Tibial artery (tissue), 4 donors: ENCODE measurements around the gene FGFRL1.
A peak's percentile ranks its signal among the peaks of the same experiment; 100 is the strongest.

Experiments used
- DNase-seq, 2 donors: peaks; one replicate each; pipeline ENCODE4 v3.0.0-alpha.2; 2019
- H3K27ac ChIP-seq, 2 donors: fragments of 200-600 bp; sonication (generic) in 1 of 2; 1 replicate in 1 of 2; 2 replicates in 1 of 2; pipeline ENCODE4 v1.5.1; 2018 to 2019; ENCODE audit warnings: mild to moderate bottlenecking in 1 of 2
- H3K27me3 ChIP-seq, 2 donors: fragments of 200-600 bp; sonication (generic) in 1 of 2; one replicate each; pipeline versions ENCODE4 v1.5.1 to v1.6.0; 2016 to 2019
- H3K36me3 ChIP-seq, 3 donors: fragments of 200-600 bp; sonication (generic) in 2 of 3; one replicate each; pipeline ENCODE4 v1.5.1; 2016 to 2019; ENCODE audit warnings: mild to moderate bottlenecking in 2 of 3
- H3K4me1 ChIP-seq, 4 donors: fragments of 200-600 bp; sonication (generic) in 2 of 4; 1 replicate in 3 of 4; 2 replicates in 1 of 4; pipeline ENCODE4 v1.5.1; 2016 to 2019
- H3K4me3 ChIP-seq, 2 donors: fragments of 200-600 bp; sonication (generic) in 1 of 2; 1 replicate in 1 of 2; 2 replicates in 1 of 2; pipeline ENCODE4 v1.5.1; 2018 to 2019; ENCODE audit warnings: mild to moderate bottlenecking in 2 of 2
- H3K9me3 ChIP-seq, 3 donors: fragments of 200-600 bp; sonication (generic) in 1 of 3; one replicate each; pipeline ENCODE4 v1.5.1; 2016 to 2019
- CTCF ChIP-seq, 2 experiments: fragments of 200-600 bp in 1 of 2; fragments of 450-650 bp in 1 of 2; IDR thresholded peaks; one replicate each; pipeline ENCODE4 v1.5.1; 2017 to 2019; ENCODE audit warnings: antibody characterized with exemption in 2 of 2, mild to moderate bottlenecking in 1 of 2, moderate library complexity in 1 of 2
- intact Hi-C: fragments of 100-400 bp; cut with DNase I; formaldehyde crosslinking; loops from one replicate; pipeline ENCODE4 v1.15.0; 2023; ENCODE audit warnings: low total_unique reads

Gene FGFRL1

GRCh38 chr4:1057403-1057745, 45.9 kb downstream of the FGFRL1 start:
- no peaks in the 10 kb centered on the region for H3K36me3 ChIP-seq
- DNase-seq = no peak
- intact Hi-C loops = no loop called here
- no peak overlapping the region for H3K27ac ChIP-seq
- H3K27me3 ChIP-seq = peaks cover 0 to 74% of the 10 kb centered on the region in 2 donors
- no peaks in the 10 kb centered on the region for H3K9me3 ChIP-seq
- no peak overlapping the region for H3K4me3 ChIP-seq
- peaks cover 0 to 25% (median 17%) of the 10 kb centered on the region in 4 donors for H3K4me1 ChIP-seq
- TF ChIP-seq CTCF (IDR thresholded peaks at IDR 0.05) = no peak

GRCh38 chr4:1058198-1058996, 47.0 kb downstream of the FGFRL1 start:
- Histone ChIP-seq H3K36me3 (no peaks in the 10 kb centered on the region), H3K9me3 (no peaks in the 10 kb centered on the region), H3K27ac (no peak overlapping the region), H3K27me3 (peaks cover 0 to 70% of the 10 kb centered on the region in 2 donors), H3K4me1 (peaks cover 0 to 15% (median 7%) of the 10 kb centered on the region in 4 donors), H3K4me3 (no peak overlapping the region)
- intact Hi-C loops = no loop called here
- DNase-seq = peak in 1 of 2 donors; percentile 47
- TF ChIP-seq CTCF (IDR thresholded peaks at IDR 0.05) = no peak

GRCh38 chr4:1058997-1059665, 47.7 kb downstream of the FGFRL1 start:
- peak in 1 of 2 donors; percentile 62 for DNase-seq
- no peaks in the 10 kb centered on the region for H3K36me3 ChIP-seq
- intact Hi-C loops = no loop called here
- TF ChIP-seq CTCF (IDR thresholded peaks at IDR 0.05) = no peak
- H3K27me3 ChIP-seq = peaks cover 0 to 70% of the 10 kb centered on the region in 2 donors
- peaks cover 0 to 13% (median 3%) of the 10 kb centered on the region in 4 donors for H3K4me1 ChIP-seq
- H3K9me3 ChIP-seq = no peaks in the 10 kb centered on the region
- H3K4me3 ChIP-seq = no peak overlapping the region
- H3K27ac ChIP-seq = no peak overlapping the region

GRCh38 chr4:1060121-1060520, 48.7 kb downstream of the FGFRL1 start:
- Histone ChIP-seq H3K27ac (no peak overlapping the region), H3K36me3 (no peaks in the 10 kb centered on the region), H3K9me3 (no peaks in the 10 kb centered on the region), H3K27me3 (peaks cover 0 to 70% of the 10 kb centered on the region in 2 donors), H3K4me3 (no peak overlapping the region), H3K4me1 (peaks cover 0 to 13% (median 2%) of the 10 kb centered on the region in 4 donors)
- peak in 1 of 2 donors; percentile 44 for DNase-seq
- no peak for TF ChIP-seq CTCF (IDR thresholded peaks at IDR 0.05)
- intact Hi-C loops = no loop called here

GRCh38 chr4:1060621-1061020, 49.2 kb downstream of the FGFRL1 start:
- peaks cover 0 to 65% of the 10 kb centered on the region in 2 donors for H3K27me3 ChIP-seq
- DNase-seq = no peak
- TF ChIP-seq CTCF (IDR thresholded peaks at IDR 0.05) = no peak

More at GRCh38 chr4:1060621-1061020, 49.2 kb downstream of the FGFRL1 start:
- intact Hi-C loops = no loop called here
- Histone ChIP-seq H3K9me3 (no peaks in the 10 kb centered on the region), H3K36me3 (no peaks in the 10 kb centered on the region), H3K4me3 (no peak overlapping the region), H3K27ac (no peak overlapping the region), H3K4me1 (peaks cover 0 to 10% (median 0%) of the 10 kb centered on the region in 4 donors)
